Coronary artery (tissue), 2 donors: ENCODE measurements around the gene CTNNB1.

Experiments
- DNase-seq: peaks from one replicate; pipeline ENCODE4 v3.0.0-alpha.2; 2017; ENCODE audit warnings: low spot score
- H3K27ac ChIP-seq, 2 donors: fragments of 200-600 bp; sonication (generic); one replicate each; pipeline ENCODE4 v1.5.1; 2016 to 2019
- H3K4me3 ChIP-seq: fragments of 200-600 bp; sonication (generic); 2 replicates; pipeline ENCODE4 v1.5.1; 2016; ENCODE audit warnings: mild to moderate bottlenecking, moderate library complexity
- TF ChIP-seq, protein P1 (sequence below): fragments of 200-600 bp; sonication (generic); IDR thresholded peaks from one replicate; pipeline ENCODE4 v1.5.1; 2019; ENCODE audit warnings: antibody characterized with exemption

Gene CTNNB1

DNA sequence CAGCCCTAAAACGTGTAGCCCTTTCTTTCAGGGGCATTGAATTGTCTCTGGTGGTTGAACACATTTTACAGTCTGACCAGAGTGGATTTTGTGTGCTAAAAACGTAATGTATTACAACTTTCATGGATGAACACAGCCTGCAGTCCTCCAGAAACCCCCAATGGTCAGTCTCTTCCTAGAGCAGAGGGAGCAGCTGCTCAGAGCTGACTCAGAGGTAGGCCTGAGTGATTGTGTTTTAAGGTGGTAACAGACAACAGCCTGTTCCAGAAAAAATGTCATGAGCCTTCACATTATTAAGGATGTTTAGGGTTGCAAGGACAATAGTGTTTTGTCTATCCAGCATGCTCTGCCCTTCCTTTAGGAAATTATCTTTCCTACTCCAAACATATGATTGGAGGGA, 34.5 kb upstream of the CTNNB1 start:
- TF ChIP-seq, protein P1, sequence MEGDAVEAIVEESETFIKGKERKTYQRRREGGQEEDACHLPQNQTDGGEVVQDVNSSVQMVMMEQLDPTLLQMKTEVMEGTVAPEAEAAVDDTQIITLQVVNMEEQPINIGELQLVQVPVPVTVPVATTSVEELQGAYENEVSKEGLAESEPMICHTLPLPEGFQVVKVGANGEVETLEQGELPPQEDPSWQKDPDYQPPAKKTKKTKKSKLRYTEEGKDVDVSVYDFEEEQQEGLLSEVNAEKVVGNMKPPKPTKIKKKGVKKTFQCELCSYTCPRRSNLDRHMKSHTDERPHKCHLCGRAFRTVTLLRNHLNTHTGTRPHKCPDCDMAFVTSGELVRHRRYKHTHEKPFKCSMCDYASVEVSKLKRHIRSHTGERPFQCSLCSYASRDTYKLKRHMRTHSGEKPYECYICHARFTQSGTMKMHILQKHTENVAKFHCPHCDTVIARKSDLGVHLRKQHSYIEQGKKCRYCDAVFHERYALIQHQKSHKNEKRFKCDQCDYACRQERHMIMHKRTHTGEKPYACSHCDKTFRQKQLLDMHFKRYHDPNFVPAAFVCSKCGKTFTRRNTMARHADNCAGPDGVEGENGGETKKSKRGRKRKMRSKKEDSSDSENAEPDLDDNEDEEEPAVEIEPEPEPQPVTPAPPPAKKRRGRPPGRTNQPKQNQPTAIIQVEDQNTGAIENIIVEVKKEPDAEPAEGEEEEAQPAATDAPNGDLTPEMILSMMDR, result no peak
- no peak overlapping the region for H3K4me3 ChIP-seq
- no peak overlapping the region for H3K27ac ChIP-seq
- DNase-seq, result peak; percentile 5

DNA sequence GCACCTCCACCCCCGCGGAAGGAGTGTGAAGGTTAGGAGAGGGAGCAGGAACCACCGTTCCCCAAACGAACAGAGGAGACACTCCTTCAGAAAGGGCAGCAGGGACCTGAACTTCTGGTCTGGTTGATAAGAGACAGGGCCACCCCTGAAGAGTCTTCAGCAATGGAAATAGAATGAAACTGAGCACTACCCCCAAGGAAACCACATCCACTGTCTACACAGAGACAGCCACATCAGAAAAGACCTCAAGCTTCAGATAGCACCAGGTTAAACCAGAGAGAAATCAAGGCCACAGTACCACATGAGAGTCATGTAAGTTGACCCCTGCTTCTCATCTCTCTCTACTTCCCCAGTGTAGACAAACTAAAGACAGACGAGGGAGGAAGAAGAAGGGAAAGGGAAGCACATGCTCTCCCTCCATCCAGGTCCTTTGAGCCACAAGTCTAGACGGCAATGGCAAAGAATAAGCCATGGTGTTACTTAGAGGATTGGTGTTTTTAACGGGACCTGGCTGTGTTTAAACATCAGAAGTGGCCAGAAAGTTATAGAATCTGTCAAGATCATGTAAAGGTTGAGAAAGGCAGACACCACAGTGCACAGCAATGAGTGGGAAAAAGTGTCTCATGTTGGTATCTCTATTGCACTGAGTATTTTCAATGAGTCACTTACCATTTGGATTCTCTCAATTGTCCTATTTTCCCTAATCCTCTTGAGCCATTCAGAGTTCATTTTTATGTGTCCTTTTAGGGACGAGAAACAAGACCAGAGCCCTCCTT, 31.4 kb upstream of the CTNNB1 start:
- TF ChIP-seq, protein P1, result no peak
- no peak overlapping the region for H3K4me3 ChIP-seq
- no peak overlapping the region for H3K27ac ChIP-seq
- DNase-seq, result no peak

DNA sequence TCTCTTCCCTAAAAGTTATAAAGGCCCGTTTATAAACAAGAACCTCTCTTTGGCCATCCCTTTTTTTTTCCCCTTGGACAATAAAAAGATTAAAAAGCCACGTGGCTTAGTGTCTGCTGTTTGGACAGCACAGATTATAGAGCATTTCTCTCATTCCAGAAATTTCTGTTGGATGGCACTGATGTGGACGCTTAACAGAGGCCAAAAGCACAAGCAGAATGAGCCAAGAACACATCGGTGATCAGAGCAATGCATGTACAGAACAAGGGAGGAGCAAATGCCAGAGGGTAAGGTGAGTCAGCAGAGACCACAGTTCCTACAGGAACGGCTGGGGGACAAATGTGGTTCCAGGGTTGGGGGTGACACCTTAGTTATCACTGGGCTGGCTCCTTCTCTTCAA, 30.3 kb upstream of the CTNNB1 start:
- no peak overlapping the region for H3K27ac ChIP-seq
- TF ChIP-seq, protein P1, result no peak

DNA sequence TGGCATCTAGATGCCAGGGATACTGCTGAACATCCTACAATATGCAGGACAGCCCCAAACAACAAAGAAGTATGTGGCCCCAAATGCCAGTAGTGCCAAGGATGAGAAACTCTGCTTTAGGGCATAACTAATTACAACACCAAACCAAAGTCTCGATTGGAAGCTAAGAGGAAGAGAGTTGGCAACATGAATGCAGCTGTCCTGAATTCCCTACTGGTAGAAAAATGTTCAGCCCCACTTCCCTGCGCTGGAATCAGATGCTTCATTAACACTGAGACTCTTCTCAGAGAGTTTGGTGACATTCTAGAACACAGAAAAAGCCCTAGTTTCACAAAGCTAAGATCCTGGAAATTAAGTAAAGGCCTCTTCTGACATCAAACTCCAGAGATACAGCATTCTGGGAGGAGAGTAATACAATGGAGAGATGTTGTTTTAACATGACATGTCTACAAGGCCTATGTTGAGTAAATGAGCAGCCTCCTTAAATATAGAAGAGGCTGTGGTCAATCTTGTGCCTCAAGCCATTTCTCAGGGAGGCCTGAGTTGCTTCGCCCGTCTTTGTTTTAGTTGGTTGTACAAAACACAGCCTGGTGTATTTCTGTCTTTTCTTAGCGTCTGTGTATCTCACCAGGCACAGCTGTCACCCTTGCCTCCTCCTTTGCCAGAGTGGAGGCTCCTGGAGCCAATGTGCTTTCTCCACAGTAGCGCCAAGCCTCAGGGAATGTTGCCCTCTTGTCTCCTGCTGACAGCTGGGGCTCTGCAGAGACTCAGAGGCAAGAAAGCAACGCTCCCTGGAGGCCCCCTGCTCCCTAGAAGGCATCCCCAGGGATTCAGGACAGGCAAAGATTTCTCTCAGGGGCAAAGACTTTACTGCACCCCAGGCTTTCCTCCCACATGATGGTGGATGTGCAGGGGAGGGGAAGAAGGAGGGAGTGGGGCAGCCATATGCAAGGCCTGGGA, 25.1 kb upstream of the CTNNB1 start:
- no peak overlapping the region for H3K4me3 ChIP-seq
- no peak overlapping the region for H3K27ac ChIP-seq

More for the DNA sequence above, 30.3 kb upstream of the CTNNB1 start:
- DNase-seq, result no peak
- no peak overlapping the region for H3K4me3 ChIP-seq

DNA sequence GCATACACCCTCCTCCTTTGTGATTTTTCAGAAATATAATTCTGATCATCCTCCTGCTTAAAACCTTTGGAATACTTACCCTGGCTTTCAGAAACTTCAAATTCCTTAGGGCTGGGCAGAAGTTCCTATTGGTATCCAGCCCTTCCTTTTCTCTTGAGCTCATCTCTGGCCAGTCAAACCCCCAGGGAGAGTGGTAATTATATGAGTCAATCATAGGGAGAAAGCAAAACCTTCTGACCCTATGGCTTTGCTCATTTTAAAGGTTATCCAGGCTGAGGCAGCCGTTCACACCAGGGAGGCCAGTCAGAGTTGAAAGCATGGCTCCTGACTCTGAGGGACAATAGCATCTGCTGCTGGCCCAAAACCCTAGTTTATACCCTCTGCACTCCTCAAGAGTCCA, 23.9 kb upstream of the CTNNB1 start:
- Histone ChIP-seq H3K4me3 (no peak overlapping the region), H3K27ac (no peak overlapping the region)
- TF ChIP-seq, protein P1, result no peak
- no peak for DNase-seq

More for the DNA sequence above, 25.1 kb upstream of the CTNNB1 start:
- TF ChIP-seq, protein P1, result no peak
- DNase-seq, result no peak

DNA sequence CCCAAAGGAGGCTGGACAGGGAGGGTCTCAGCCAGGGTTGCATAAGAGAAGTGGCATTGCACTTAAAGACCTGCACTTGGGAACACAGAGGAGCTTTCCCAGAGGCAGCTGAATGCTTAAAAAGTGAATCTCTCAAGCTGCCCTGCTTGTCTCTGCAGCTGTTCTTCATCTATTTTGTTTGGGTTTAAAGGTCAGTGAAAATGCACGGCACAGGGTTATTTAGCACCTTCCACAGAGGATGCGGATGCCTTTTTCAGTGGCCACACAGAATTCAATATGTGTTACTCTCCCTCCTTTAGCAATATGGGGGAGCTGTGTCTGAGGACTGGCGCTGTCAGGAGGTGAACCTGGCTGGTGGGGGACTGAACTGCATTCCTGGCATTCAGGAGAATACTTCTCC, 22.7 kb upstream of the CTNNB1 start:
- H3K4me3 ChIP-seq, result no peak overlapping the region
- DNase-seq, result no peak
- TF ChIP-seq, protein P1, result no peak
- H3K27ac ChIP-seq, result no peak overlapping the region
